Mesendoderm (in vitro differentiated cells): Measurements from ENCODE around the gene TRAPPC10.
A peak's percentile ranks its signal among the peaks of the same experiment; 100 is the strongest.

Source experiments
- DNase-seq: peaks from one replicate; pipeline ENCODE4 v3.0.0; 2013
- H2AK5ac ChIP-seq: 2 replicates; pipeline ENCODE4 v1.6.1; 2013; ENCODE audit warnings: low read length, inconsistent platforms
- H2BK120ac ChIP-seq: 2 replicates; pipeline ENCODE4 v1.6.1; 2013; ENCODE audit warnings: low read depth, mild to moderate bottlenecking, low read length, moderate library complexity, mixed read lengths
- H2BK15ac ChIP-seq: replicated peaks from 2 replicates; pipeline ENCODE4 v1.6.1; 2013; ENCODE audit warnings: low read depth, mild to moderate bottlenecking, moderate library complexity
- H2BK5ac ChIP-seq: 2 replicates; pipeline ENCODE4 v1.6.1; 2013; ENCODE audit warnings: low read length, inconsistent platforms
- H3K18ac ChIP-seq: 2 replicates; pipeline ENCODE4 v1.6.1; 2013; ENCODE audit warnings: mild to moderate bottlenecking, low read length, mixed read lengths
- H3K23ac ChIP-seq: one replicate; pipeline ENCODE4 v1.6.1; 2013; ENCODE audit warnings: low read length
- H3K27ac ChIP-seq: 2 replicates; pipeline ENCODE4 v1.5.1; 2013; ENCODE audit warnings: low read depth, mild to moderate bottlenecking, inconsistent platforms, low read length, moderate library complexity
- H3K27me3 ChIP-seq: 2 replicates; pipeline ENCODE4 v1.6.1; 2013; ENCODE audit warnings: low read length, control low read depth, mild to moderate bottlenecking, inconsistent platforms; ENCODE audit not compliant: insufficient read depth, poor library complexity
- H3K36me3 ChIP-seq: 2 replicates; pipeline ENCODE4 v1.6.1; 2013; ENCODE audit warnings: low read length, inconsistent platforms; ENCODE audit not compliant: control insufficient read depth, insufficient read depth
- H3K4ac ChIP-seq: one replicate; pipeline ENCODE4 v1.6.1; 2013; ENCODE audit warnings: low read depth, mild to moderate bottlenecking, low read length, moderate library complexity
- H3K4me1 ChIP-seq: 2 replicates; pipeline ENCODE4 v1.6.1; 2013; ENCODE audit warnings: low read depth, low read length, inconsistent platforms; ENCODE audit not compliant: control insufficient read depth
- H3K4me2 ChIP-seq: 2 replicates; pipeline ENCODE4 v1.6.1; 2013; ENCODE audit warnings: low read length
- H3K4me3 ChIP-seq: 2 replicates; pipeline ENCODE4 v1.5.1; 2013; ENCODE audit warnings: mild to moderate bottlenecking, low read length
- H3K56ac ChIP-seq: one replicate; pipeline ENCODE4 v1.6.1; 2013; ENCODE audit warnings: low read length
- H3K79me1 ChIP-seq: 2 replicates; pipeline ENCODE4 v1.6.1; 2013; ENCODE audit warnings: low read length, inconsistent platforms
- H3K79me2 ChIP-seq: 2 replicates; pipeline ENCODE4 v1.6.1; 2013; ENCODE audit warnings: mild to moderate bottlenecking, low read length; ENCODE audit not compliant: control insufficient read depth, insufficient read depth
- H3K9ac ChIP-seq: 2 replicates; pipeline ENCODE4 v1.6.1; 2013; ENCODE audit warnings: low read length, inconsistent platforms
- H4K5ac ChIP-seq: one replicate; pipeline ENCODE4 v1.6.1; 2013; ENCODE audit warnings: low read length
- H4K8ac ChIP-seq: one replicate; pipeline ENCODE4 v1.6.1; 2013; ENCODE audit warnings: low read depth, mild to moderate bottlenecking, control low read depth, low read length, moderate library complexity
- WGBS: extraction: QIAGEN DNeasy Blood & Tissue Kit; methylation state at CpG from one replicate; pipeline ENCODE4 v1.1.7; 2013; ENCODE audit warnings: low lambda C conversion rate, missing lambda C conversion rate; ENCODE audit not compliant: insufficient coverage; ENCODE audit errors: extremely low coverage; 5-methylcytosine and 5-hydroxymethylcytosine counted together

The TRAPPC10 gene

GRCh38 chr21:43972850-43973633 is 39.1 kb upstream of the TRAPPC10 start:
- no CpG with 5 or more reads among the region's 29 CpGs for WGBS
- H2AK5ac ChIP-seq: no peak overlapping the region
- no peak for DNase-seq

GRCh38 chr21:43973634-43973955 is 38.5 kb upstream of the TRAPPC10 start:
- WGBS: no CpG with 5 or more reads among the region's 12 CpGs

More at GRCh38 chr21:43972850-43973633, 39.1 kb upstream of the TRAPPC10 start:
- no peaks in the 10 kb centered on the region for H3K4me1 ChIP-seq
- H2BK5ac ChIP-seq: no peak overlapping the region
- no peak overlapping the region for H3K27ac ChIP-seq
- H3K36me3 ChIP-seq: no peaks in the 10 kb centered on the region
- no peak overlapping the region for H2BK120ac ChIP-seq
- no peak overlapping the region for H2BK15ac ChIP-seq
- no peaks in the 10 kb centered on the region for H3K79me2 ChIP-seq
- no peak overlapping the region for H3K23ac ChIP-seq
- no peak overlapping the region for H3K4me3 ChIP-seq
- H3K27me3 ChIP-seq: no peaks in the 10 kb centered on the region
- H3K18ac ChIP-seq: no peak overlapping the region
- H3K79me1 ChIP-seq: no peaks in the 10 kb centered on the region
- H4K5ac ChIP-seq: no peak overlapping the region
- H3K4ac ChIP-seq: no peak overlapping the region
- no peak overlapping the region for H3K4me2 ChIP-seq
- no peak overlapping the region for H3K9ac ChIP-seq
- H3K56ac ChIP-seq: no peak overlapping the region
- H4K8ac ChIP-seq: no peak overlapping the region

GRCh38 chr21:43974791-43975468 is 37.2 kb upstream of the TRAPPC10 start:
- no CpG with 5 or more reads among the region's 16 CpGs for WGBS

More at GRCh38 chr21:43973634-43973955, 38.5 kb upstream of the TRAPPC10 start:
- H3K27me3 ChIP-seq: no peaks in the 10 kb centered on the region
- no peak overlapping the region for H2BK15ac ChIP-seq
- H3K23ac ChIP-seq: no peak overlapping the region
- H2AK5ac ChIP-seq: no peak overlapping the region
- no peaks in the 10 kb centered on the region for H3K4me1 ChIP-seq
- H3K27ac ChIP-seq: no peak overlapping the region
- DNase-seq: no peak
- H3K18ac ChIP-seq: no peak overlapping the region
- no peak overlapping the region for H2BK120ac ChIP-seq
- H3K9ac ChIP-seq: no peak overlapping the region
- no peaks in the 10 kb centered on the region for H3K79me1 ChIP-seq
- no peaks in the 10 kb centered on the region for H3K36me3 ChIP-seq
- no peak overlapping the region for H3K4me3 ChIP-seq
- H3K79me2 ChIP-seq: no peaks in the 10 kb centered on the region
- H4K5ac ChIP-seq: no peak overlapping the region
- no peak overlapping the region for H3K56ac ChIP-seq
- no peak overlapping the region for H4K8ac ChIP-seq
- no peak overlapping the region for H3K4ac ChIP-seq
- no peak overlapping the region for H2BK5ac ChIP-seq
- no peak overlapping the region for H3K4me2 ChIP-seq

GRCh38 chr21:43975469-43976098 is 36.5 kb upstream of the TRAPPC10 start:
- H2BK120ac ChIP-seq: no peak overlapping the region
- no peak overlapping the region for H3K18ac ChIP-seq
- H3K4me1 ChIP-seq: no peaks in the 10 kb centered on the region
- no peaks in the 10 kb centered on the region for H3K27me3 ChIP-seq
- H3K79me2 ChIP-seq: no peaks in the 10 kb centered on the region
- DNase-seq: peak; percentile 64
- H3K27ac ChIP-seq: no peak overlapping the region
- H3K23ac ChIP-seq: peak overlapping the region; percentile 38
- no peaks in the 10 kb centered on the region for H3K79me1 ChIP-seq
- no CpG with 5 or more reads among the region's 24 CpGs for WGBS
- H3K36me3 ChIP-seq: no peaks in the 10 kb centered on the region
- peak overlapping the region; percentile 37 for H3K56ac ChIP-seq
- H3K4ac ChIP-seq: no peak overlapping the region
- no peak overlapping the region for H2AK5ac ChIP-seq
- H4K8ac ChIP-seq: no peak overlapping the region
- no peak overlapping the region for H4K5ac ChIP-seq
- no peak overlapping the region for H3K9ac ChIP-seq
- no peak overlapping the region for H2BK5ac ChIP-seq
- no peak overlapping the region for H3K4me2 ChIP-seq
- no peak overlapping the region for H2BK15ac ChIP-seq
- no peak overlapping the region for H3K4me3 ChIP-seq

More at GRCh38 chr21:43974791-43975468, 37.2 kb upstream of the TRAPPC10 start:
- Histone ChIP-seq H3K79me1 (no peaks in the 10 kb centered on the region), H3K4ac (no peak overlapping the region), H4K5ac (no peak overlapping the region), H3K56ac (peak overlapping the region; percentile 37), H2AK5ac (no peak overlapping the region), H3K4me3 (no peak overlapping the region), H2BK15ac (no peak overlapping the region), H3K23ac (peak overlapping the region; percentile 38), H4K8ac (no peak overlapping the region), H3K27ac (no peak overlapping the region), H2BK5ac (no peak overlapping the region), H2BK120ac (no peak overlapping the region), H3K18ac (no peak overlapping the region), H3K79me2 (no peaks in the 10 kb centered on the region), H3K36me3 (no peaks in the 10 kb centered on the region), H3K4me1 (no peaks in the 10 kb centered on the region), H3K4me2 (no peak overlapping the region), H3K27me3 (no peaks in the 10 kb centered on the region), H3K9ac (no peak overlapping the region)
- no peak for DNase-seq

GRCh38 chr21:43976661-43977060 is 35.4 kb upstream of the TRAPPC10 start:
- Histone ChIP-seq H3K79me1 (no peaks in the 10 kb centered on the region), H4K8ac (no peak overlapping the region), H2BK5ac (no peak overlapping the region), H3K23ac (no peak overlapping the region), H2BK15ac (no peak overlapping the region), H3K9ac (no peak overlapping the region), H3K56ac (no peak overlapping the region), H2BK120ac (no peak overlapping the region), H3K4me3 (no peak overlapping the region), H3K4me1 (no peaks in the 10 kb centered on the region), H2AK5ac (no peak overlapping the region), H3K18ac (no peak overlapping the region), H3K4me2 (no peak overlapping the region), H3K27me3 (no peaks in the 10 kb centered on the region), H4K5ac (no peak overlapping the region), H3K4ac (no peak overlapping the region), H3K27ac (no peak overlapping the region), H3K36me3 (no peaks in the 10 kb centered on the region), H3K79me2 (no peaks in the 10 kb centered on the region)
- no peak for DNase-seq
- no CpG with 5 or more reads among the region's 9 CpGs for WGBS
